T-helper 2 cell treated with Interferon-gamma antibody and Interleukin-4, amounts not matched to agents 100 ng/mL and 5 ng/mL, for 36 hours (primary cell): ENCODE data around the gene IPPK. TPM values are rescaled to one million over a fixed set of nuclear protein-coding genes. Genes with fewer than 3 reads are reported as not detected.
"Not testable (repeated sequence)": the region's sequence is repeated elsewhere in the genome, so short reads cannot be mapped to it uniquely, and the experiment has no call there.

Source experiments
- intact Hi-C: fragments of 100-400 bp; cut with micrococcal nuclease; formaldehyde crosslinking; loops from one replicate; pipeline ENCODE4 v1.15.1; 2023
- total RNA-seq: library from RNA; stranded (reverse); gene quantifications from 2 replicates; pipeline ENCODE4 v1.2.3, GENCODE V29; 2022

IPPK gene
- total RNA-seq, 1 donor from 2014 or later, result 9.0 TPM

DNA sequence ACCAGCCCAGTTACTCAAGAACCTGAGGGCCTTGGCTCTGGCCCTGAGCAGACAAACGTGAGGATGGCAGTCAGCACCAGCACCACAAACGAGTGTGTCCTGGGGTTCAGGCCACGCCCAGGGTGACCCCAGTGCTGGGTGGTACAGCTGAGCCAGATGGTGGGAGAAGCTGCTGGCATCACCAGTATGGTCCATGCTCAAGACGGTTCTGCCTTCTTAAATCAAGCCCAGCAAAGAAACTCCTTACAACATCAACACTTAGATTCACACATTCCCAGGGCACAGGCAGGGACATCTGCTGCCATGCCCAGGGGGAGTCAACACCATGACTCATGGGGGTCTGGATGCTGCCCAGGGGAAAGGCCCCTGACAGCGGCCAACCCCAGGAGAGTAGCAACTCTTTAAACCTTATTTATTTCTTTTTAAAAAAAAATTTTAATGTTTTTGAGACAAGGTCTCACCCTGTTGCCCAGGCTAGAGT is 31.3 kb downstream of the IPPK start:
- intact Hi-C loops, result no loop called here

- intact Hi-C loops, result no loop called here
Observed at GRCh38 chr9:92637886-92638620, 31.9 kb downstream of the IPPK start.

- intact Hi-C loops, result no loop called here
Observed at GRCh38 chr9:92637326-92637725, 32.6 kb downstream of the IPPK start.

DNA sequence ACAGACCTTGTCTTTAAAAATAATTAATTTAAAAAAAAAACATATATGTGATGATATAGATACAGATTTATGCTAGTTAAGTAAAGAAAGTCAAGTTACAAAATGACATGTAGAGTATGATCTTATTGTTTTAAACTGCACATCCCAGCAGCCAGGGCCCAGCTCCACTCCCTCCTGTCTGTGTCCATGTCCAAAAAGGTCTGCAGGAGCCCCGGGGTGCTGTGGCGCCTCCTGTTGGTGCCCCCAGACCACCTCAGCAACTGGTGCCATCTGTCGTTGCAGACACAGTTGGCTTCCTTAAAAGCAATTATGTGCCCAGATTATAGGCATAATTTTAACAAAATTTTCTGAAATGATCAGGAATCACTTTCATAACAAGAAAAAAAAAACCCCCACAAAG is 33.3 kb downstream of the IPPK start:
- intact Hi-C loops, result no loop called here

DNA sequence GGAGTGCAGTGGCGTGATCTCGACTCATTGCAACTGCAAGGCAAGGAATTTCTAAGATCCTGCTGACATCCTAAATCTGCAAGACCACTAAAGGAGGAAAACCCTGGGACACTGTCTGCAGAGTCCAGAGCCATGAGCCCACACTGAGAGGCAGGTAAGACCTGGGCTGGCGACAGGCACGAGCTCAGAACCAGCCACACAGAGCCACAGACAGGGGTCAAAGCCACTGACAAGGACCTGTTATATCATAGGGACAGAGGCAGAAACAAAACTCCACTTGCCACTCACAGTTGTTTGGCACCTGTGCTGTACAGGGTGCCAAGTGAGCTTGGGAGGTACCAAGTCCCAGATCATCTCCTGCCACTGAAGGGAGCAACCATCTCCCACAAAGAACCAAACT is 34.2 kb downstream of the IPPK start:
- intact Hi-C loops, result loop anchor here (2.0 kb wide), 1 partner anchor 495 kb away; no protein-coding TSS in a partner anchor

DNA sequence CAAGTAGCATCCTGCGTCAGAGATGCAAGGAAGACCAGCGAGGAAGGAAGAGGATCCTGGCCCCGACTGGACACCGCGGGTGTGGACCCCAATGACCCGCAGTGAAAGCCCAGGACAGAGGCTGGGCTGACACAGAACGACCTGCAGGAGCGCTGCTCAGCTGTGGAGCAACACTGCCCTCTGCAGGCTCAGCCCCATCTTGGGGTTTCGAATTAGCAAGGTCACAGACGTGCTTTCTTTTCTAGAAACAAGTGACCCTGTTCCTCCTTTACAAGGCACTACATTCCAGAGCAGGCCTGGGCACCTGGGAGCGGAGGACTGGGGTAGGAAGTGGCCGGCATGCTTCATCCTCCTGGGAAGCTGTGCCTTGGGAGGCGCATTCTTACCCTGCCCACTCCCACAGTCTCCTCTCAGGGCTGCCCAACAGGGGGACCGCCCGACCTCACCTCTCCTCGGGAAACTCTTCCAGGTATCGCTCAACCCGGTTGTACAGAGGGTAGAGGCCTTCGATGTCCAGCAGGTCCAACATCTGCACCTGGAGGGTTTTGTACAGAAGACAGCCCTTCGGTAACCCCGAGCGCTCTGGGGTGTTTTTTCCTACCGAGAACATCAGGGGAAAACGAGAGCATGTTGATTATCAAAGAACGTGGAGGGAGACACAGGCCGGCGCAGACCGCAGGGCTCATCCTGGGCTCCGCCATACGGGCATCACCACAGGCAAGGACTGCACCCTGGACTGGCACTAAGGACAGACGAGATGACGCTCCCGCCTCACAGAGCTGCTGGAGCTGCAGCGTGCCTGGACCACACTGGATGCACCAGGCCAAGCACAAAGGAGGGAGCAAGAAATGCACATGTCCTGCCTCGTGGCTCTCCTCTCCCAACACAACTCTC is 35.0 kb downstream of the IPPK start:
- intact Hi-C loops, result loop anchor here (1.0 to 5.0 kb wide), 3 partner anchors 308 to 494 kb away; partner anchors contain the start of genes CENPP, IARS1 and NOL8

DNA sequence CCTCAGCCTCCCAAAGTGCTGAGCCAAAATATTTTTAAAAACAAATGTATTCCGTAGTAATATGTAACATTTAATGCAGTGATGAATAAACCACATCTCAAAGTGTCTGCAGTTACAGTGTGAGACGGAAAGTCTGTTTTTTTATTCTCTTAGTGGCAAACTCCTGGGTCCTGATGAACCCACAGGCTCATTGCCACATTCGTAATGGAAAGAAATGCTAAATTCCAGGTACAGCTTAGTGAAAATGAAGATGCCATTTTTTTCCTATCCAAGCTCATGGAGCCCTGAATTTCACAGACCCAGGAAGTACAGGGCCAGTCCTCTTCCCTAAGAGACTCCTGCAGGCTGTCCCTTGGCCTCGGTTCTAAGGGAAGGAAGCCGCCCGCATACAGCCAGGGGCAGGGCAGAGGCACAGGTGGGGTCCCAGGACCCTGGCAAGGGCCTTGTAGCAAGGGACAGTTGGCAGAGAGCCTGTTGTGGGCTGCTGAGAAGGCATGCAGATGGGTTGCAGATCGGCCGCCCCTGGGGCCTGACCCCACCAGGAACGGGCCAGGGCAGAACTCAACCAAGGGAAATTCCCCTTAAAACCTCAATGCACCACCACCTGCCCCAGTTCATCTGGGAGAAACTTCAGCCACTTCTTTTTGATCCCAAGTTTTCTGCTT is 36.2 kb downstream of the IPPK start:
- intact Hi-C loops, result loop anchor here (1.0 to 5.0 kb wide), 3 partner anchors 306 to 493 kb away; partner anchors contain the start of genes CENPP, IARS1 and NOL8

GRCh38 chr9:92632641-92633040 is 37.3 kb downstream of the IPPK start:
- intact Hi-C loops, result loop anchor here (5.0 kb wide), 1 partner anchor 305 kb away; the partner anchor contains the start of genes CENPP and NOL8

GRCh38 chr9:92631452-92632343 is 38.2 kb downstream of the IPPK start:
- intact Hi-C loops, result loop anchor here (5.0 kb wide), 1 partner anchor 304 kb away; the partner anchor contains the start of genes CENPP and NOL8

- intact Hi-C loops, result no loop called here
Observed at GRCh38 chr9:92627651-92628050, 42.3 kb downstream of the IPPK start.

- intact Hi-C loops, result no loop called here
Observed at GRCh38 chr9:92626484-92626883, 43.4 kb downstream of the IPPK start.

DNA sequence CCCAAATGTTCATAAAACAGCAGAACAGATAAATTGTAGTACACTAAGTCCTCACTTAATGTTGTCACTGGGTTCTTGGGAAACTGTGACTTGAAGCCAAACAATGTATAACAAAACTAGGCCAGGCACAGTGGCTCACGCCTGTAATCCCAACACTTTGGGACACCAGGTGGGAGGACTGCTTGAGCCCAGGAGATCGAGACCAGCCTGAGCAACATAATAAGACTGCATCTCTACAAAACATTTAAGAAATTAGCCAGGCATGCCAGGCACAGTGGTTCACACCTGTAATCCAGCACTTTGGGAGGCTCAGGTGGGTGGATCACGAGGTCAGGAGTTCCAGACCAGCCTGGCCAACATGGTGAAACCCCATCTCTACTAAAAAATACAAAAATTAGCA is 46.0 kb downstream of the IPPK start:
- intact Hi-C loops, result not testable (repeated sequence)

GRCh38 chr9:92620845-92621244 is 49.1 kb downstream of the IPPK start:
- intact Hi-C loops, result no loop called here

- intact Hi-C loops, result no loop called here
Observed at GRCh38 chr9:92619601-92620300, 50.2 kb downstream of the IPPK start.

DNA sequence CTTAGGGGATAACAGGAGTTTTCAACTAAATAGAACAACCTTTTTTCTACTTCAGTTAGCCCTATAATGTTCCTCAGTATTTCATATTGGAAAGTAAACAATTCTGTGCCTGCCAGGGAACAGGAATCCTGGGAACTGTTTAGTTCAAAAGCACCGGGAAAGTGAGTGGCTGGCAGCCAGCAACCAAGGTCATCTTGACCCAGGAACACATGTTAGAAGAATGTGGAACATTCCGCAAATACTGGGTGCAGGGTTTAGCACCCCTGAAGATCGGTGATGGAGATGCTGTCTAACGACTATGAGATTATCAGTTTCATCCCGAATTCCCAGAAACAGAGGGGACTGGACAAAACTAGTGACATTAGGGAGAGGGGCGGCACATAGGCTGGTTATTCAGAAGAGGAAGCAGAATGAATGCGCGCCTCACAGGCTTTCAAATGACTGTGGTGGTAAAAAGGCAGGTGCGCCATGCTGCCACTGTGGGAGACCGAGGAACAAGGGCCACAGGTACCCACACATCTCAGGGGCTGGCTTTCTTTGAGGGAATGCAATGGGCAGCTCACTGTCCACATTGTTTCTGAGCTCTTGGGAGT is 51.2 kb downstream of the IPPK start:
- intact Hi-C loops, result no loop called here

DNA sequence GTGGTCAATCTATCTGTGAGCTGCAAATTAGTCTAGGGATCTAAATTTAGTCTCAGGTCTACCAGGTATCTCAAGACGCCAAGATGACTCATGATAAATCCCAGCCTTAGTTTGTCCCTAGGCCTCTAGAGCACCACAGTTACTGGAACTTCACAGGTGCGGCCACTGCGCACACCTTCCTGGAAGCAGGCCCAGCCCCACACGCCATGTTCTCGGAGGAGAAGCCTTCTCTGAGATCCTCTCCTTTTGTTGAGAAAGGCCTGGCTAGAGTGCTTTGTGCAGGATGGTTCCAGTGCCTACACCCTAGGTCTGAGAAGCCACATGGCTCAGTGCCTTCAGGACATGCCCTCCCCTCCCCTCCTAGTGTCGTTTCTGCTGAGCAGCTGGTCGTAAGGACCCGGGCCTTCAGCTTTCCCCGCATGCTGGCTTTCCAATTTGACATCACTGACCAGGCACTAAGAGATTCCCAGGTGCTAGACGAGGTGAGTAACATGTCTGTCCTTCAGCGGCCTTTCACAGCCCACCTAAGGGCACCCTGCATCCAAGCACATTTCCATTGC is 51.9 kb downstream of the IPPK start:
- intact Hi-C loops, result no loop called here

DNA sequence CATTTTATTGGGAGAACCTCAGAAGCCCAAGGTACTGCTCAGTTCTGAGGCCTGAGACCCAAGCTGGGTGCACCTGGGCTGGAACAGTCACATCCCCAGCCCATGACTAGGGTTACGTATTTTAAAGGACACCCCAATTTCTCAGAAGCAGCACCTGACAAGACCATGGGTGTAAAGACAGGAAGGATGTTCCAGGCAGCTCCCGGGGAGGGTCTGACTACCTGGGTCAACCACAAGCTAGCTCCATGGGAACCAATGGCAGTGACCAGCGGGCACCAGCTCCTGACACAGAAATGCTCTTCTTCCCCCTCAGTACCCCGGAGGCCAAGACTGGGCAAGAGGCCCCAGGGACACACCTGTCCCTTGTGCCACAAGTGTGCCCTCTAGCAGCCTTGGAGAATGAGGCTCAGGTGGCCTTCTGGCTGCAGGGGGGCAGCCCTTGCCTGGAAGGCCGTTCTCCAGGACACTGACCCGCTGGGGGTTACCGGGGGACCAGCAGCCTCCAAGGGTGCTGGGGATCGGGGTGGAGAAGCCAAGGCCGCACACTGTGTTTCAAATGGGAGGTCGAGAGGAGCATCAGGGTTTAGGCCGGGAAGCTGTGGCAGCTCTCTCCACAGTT is 52.6 kb downstream of the IPPK start:
- intact Hi-C loops, result no loop called here

DNA sequence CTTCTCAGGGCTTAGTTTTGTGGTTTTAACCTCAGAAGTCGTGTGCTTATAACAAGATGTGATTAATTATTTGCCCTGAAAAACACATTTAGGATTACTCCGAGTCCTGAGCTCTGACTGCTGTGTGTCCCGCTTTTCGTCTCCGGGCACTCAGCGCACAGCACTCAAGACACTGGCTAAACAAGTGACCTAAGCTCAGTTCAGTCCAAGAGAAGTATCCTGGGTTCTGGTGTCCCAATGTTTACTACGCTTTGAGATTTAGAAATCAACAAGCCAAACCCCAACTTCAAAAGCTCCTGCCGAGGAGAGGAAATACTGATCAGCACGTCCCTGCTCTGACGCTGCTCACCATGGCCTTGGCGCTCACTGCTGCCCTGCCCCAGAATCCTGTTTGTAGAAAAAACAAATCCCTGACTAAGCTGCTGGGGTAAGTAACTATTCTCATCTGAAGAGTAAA is 53.2 kb downstream of the IPPK start:
- intact Hi-C loops, result no loop called here
